OCI-LY1 (cell line): ENCODE results near the gene RRP1B.

Experiments used
- H2AFZ ChIP-seq: fragments of 200-600 bp; sonication (generic), shearing (Covaris generic); 2 replicates; pipeline ENCODE4 v1.6.0; 2014; ENCODE audit warnings: antibody characterized with exemption, mild to moderate bottlenecking, low read length
- H3F3A ChIP-seq: fragments of 200-600 bp; sonication (generic), shearing (Covaris generic); 2 replicates; pipeline ENCODE4 v1.6.0; 2014; ENCODE audit warnings: mild to moderate bottlenecking, antibody characterized with exemption, low read length, moderate library complexity; ENCODE audit not compliant: insufficient read depth
- H3K27ac ChIP-seq: fragments of 200-600 bp; sonication (generic); 2 replicates; pipeline ENCODE4 v1.5.1; 2014; ENCODE audit warnings: low read length, mixed run types, mild to moderate bottlenecking, low read depth; ENCODE audit not compliant: poor library complexity, severe bottlenecking
- H3K27me3 ChIP-seq: fragments of 200-600 bp; sonication (generic); 2 replicates; pipeline ENCODE4 v1.6.0; 2014; ENCODE audit warnings: antibody characterized with exemption, mild to moderate bottlenecking, low read length, moderate library complexity; ENCODE audit not compliant: insufficient read depth
- H3K36me3 ChIP-seq: fragments of 200-600 bp; sonication (generic); 2 replicates; pipeline ENCODE4 v1.6.1; 2014; ENCODE audit warnings: mild to moderate bottlenecking, antibody characterized with exemption, low read length, moderate library complexity, mixed read lengths; ENCODE audit not compliant: insufficient read depth
- H3K4me1 ChIP-seq: fragments of 200-600 bp; sonication (generic); 2 replicates; pipeline ENCODE4 v1.5.1; 2014; ENCODE audit warnings: mild to moderate bottlenecking, low read length, moderate library complexity; ENCODE audit not compliant: insufficient read depth, severe bottlenecking
- H3K4me2 ChIP-seq: fragments of 200-600 bp; sonication (generic), shearing (Covaris generic); 2 replicates; pipeline ENCODE4 v1.6.1; 2014; ENCODE audit warnings: low read length
- H3K4me3 ChIP-seq: fragments of 200-600 bp; sonication (generic); 2 replicates; pipeline ENCODE4 v1.5.1; 2014; ENCODE audit warnings: low read length, low read depth, mild to moderate bottlenecking, mixed read lengths; ENCODE audit not compliant: poor library complexity, severe bottlenecking
- H3K79me2 ChIP-seq: fragments of 200-600 bp; shearing (Covaris generic); 2 replicates; pipeline ENCODE4 v1.6.1; 2016; ENCODE audit warnings: mixed run types, low read length, mixed read lengths; ENCODE audit not compliant: insufficient read depth
- H3K9ac ChIP-seq: fragments of 200-600 bp; sonication (generic), shearing (Covaris generic); 2 replicates; pipeline ENCODE4 v1.6.1; 2014; ENCODE audit warnings: mild to moderate bottlenecking, low read length, mixed read lengths
- H3K9me2 ChIP-seq: fragments of 200-600 bp; sonication (generic), shearing (Covaris generic); 2 replicates; pipeline ENCODE4 v1.6.1; 2014; ENCODE audit warnings: low read depth, mild to moderate bottlenecking, low read length, mixed read lengths
- H3K9me3 ChIP-seq: fragments of 200-600 bp; shearing (Covaris generic); 2 replicates; pipeline ENCODE4 v1.6.1; 2014; ENCODE audit warnings: low read length, mixed read lengths
- H4K20me1 ChIP-seq: fragments of 200-600 bp; sonication (generic), shearing (Covaris generic); 2 replicates; pipeline ENCODE4 v1.6.0; 2016; ENCODE audit warnings: mild to moderate bottlenecking, low read length; ENCODE audit not compliant: insufficient read depth
- CTCF ChIP-seq: fragments of 200-600 bp; sonication (generic), shearing (Covaris generic); IDR thresholded peaks from 2 replicates; pipeline ENCODE4 v1.5.1; 2017; ENCODE audit warnings: mild to moderate bottlenecking, antibody characterized with exemption, low read length, moderate library complexity, mixed read lengths
- EZH2 ChIP-seq: fragments of 200-600 bp; sonication (generic), shearing (Covaris generic); IDR thresholded peaks from 2 replicates; pipeline ENCODE4 v1.8.0; 2017; ENCODE audit warnings: borderline replicate concordance, mixed run types, mild to moderate bottlenecking, antibody characterized with exemption, low read length, moderate library complexity, mixed read lengths

Gene RRP1B

GRCh38 chr21:43634618-43635017, 24.7 kb upstream of the RRP1B start:
- H3K36me3 ChIP-seq: no peaks in the 10 kb centered on the region
- no peak overlapping the region for H3K9ac ChIP-seq
- no peak for TF ChIP-seq EZH2
- no peak for TF ChIP-seq CTCF
- no peaks in the 10 kb centered on the region for H3K9me3 ChIP-seq
- H2AFZ ChIP-seq: no peak overlapping the region
- no peaks in the 10 kb centered on the region for H3K4me1 ChIP-seq
- no peak overlapping the region for H3K4me2 ChIP-seq
- no peaks in the 10 kb centered on the region for H3K9me2 ChIP-seq
- H3K27ac ChIP-seq: no peak overlapping the region
- H3K27me3 ChIP-seq: no peaks in the 10 kb centered on the region
- no peaks in the 10 kb centered on the region for H3F3A ChIP-seq
- no peaks in the 10 kb centered on the region for H4K20me1 ChIP-seq
- H3K4me3 ChIP-seq: no peak overlapping the region
- H3K79me2 ChIP-seq: no peaks in the 10 kb centered on the region

GRCh38 chr21:43635436-43635835, 23.9 kb upstream of the RRP1B start:
- H3K9ac ChIP-seq: no peak overlapping the region
- H2AFZ ChIP-seq: no peak overlapping the region
- TF ChIP-seq EZH2: no peak
- no peak for TF ChIP-seq CTCF
- no peaks in the 10 kb centered on the region for H3K4me1 ChIP-seq
- no peaks in the 10 kb centered on the region for H3K36me3 ChIP-seq
- no peaks in the 10 kb centered on the region for H3F3A ChIP-seq
- H3K4me2 ChIP-seq: no peak overlapping the region
- no peaks in the 10 kb centered on the region for H3K27me3 ChIP-seq
- no peaks in the 10 kb centered on the region for H4K20me1 ChIP-seq
- H3K79me2 ChIP-seq: no peaks in the 10 kb centered on the region
- no peaks in the 10 kb centered on the region for H3K9me2 ChIP-seq
- H3K9me3 ChIP-seq: no peaks in the 10 kb centered on the region
- no peak overlapping the region for H3K27ac ChIP-seq
- no peak overlapping the region for H3K4me3 ChIP-seq

- H3K9me3 ChIP-seq: no peaks in the 10 kb centered on the region
- H3K27ac ChIP-seq: no peak overlapping the region
- no peaks in the 10 kb centered on the region for H3K27me3 ChIP-seq
- H3K79me2 ChIP-seq: no peaks in the 10 kb centered on the region
- no peaks in the 10 kb centered on the region for H4K20me1 ChIP-seq
- no peaks in the 10 kb centered on the region for H3K4me1 ChIP-seq
- TF ChIP-seq CTCF (no peak), EZH2 (no peak)
- H3K9ac ChIP-seq: no peak overlapping the region
- H3K9me2 ChIP-seq: no peaks in the 10 kb centered on the region
- no peaks in the 10 kb centered on the region for H3F3A ChIP-seq
- H2AFZ ChIP-seq: no peak overlapping the region
- H3K4me3 ChIP-seq: no peak overlapping the region
- H3K4me2 ChIP-seq: no peak overlapping the region
- H3K36me3 ChIP-seq: no peaks in the 10 kb centered on the region
These were observed 21.7 kb upstream of the RRP1B start for GRCh38 chr21:43637530-43638158.
